Measurements from ENCODE around the gene BCL2L1.

The BCL2L1 gene

GRCh38 chr20:31617432-31618104 is 105.1 kb downstream of the BCL2L1 start:
- ATAC-seq: no peak
- no peak for TF ChIP-seq CSDC2 (CRISPR knock-in tag; IDR thresholded peaks at IDR 0.05)
- no peak for TF ChIP-seq ARNTL (CRISPR knock-in tag; IDR thresholded peaks at IDR 0.05; ENCODE audit: borderline replicate concordance, low read depth)
- no peak for TF ChIP-seq OSR1 (CRISPR knock-in tag; IDR thresholded peaks at IDR 0.05)
- TF ChIP-seq ZNF8 (CRISPR knock-in tag; IDR thresholded peaks at IDR 0.05): no peak
- TF ChIP-seq, protein P1, sequence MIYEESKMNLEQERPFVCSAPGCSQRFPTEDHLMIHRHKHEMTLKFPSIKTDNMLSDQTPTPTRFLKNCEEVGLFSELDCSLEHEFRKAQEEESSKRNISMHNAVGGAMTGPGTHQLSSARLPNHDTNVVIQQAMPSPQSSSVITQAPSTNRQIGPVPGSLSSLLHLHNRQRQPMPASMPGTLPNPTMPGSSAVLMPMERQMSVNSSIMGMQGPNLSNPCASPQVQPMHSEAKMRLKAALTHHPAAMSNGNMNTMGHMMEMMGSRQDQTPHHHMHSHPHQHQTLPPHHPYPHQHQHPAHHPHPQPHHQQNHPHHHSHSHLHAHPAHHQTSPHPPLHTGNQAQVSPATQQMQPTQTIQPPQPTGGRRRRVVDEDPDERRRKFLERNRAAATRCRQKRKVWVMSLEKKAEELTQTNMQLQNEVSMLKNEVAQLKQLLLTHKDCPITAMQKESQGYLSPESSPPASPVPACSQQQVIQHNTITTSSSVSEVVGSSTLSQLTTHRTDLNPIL (CRISPR knock-in tag; IDR thresholded peaks at IDR 0.05; ENCODE audit: low read depth): no peak
- no peak for TF ChIP-seq BACH2 (CRISPR knock-in tag; IDR thresholded peaks at IDR 0.05; ENCODE audit: borderline replicate concordance)
- TF ChIP-seq SNAI2 (CRISPR knock-in tag; IDR thresholded peaks at IDR 0.05): no peak

DNA sequence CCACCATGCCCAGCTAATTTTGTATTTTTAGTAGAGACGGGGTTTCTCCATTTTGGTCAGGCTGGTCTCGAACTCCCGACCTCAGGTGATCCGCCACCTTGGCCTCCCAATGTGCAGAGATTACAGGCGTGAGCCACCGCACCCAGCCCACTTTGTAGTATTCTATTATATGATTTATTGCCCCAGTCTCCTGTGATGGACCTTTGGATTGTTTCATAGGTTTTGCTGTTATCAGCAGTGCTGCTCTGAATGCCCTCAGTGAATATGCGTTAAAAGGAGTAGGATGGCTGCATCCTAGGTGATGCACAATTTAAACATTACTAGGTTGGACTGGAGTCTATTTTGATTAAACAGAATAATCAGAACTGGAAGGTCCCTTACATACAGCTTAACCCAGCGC is 107.3 kb downstream of the BCL2L1 start:
- ATAC-seq: no peak
- TF ChIP-seq, protein P2, sequence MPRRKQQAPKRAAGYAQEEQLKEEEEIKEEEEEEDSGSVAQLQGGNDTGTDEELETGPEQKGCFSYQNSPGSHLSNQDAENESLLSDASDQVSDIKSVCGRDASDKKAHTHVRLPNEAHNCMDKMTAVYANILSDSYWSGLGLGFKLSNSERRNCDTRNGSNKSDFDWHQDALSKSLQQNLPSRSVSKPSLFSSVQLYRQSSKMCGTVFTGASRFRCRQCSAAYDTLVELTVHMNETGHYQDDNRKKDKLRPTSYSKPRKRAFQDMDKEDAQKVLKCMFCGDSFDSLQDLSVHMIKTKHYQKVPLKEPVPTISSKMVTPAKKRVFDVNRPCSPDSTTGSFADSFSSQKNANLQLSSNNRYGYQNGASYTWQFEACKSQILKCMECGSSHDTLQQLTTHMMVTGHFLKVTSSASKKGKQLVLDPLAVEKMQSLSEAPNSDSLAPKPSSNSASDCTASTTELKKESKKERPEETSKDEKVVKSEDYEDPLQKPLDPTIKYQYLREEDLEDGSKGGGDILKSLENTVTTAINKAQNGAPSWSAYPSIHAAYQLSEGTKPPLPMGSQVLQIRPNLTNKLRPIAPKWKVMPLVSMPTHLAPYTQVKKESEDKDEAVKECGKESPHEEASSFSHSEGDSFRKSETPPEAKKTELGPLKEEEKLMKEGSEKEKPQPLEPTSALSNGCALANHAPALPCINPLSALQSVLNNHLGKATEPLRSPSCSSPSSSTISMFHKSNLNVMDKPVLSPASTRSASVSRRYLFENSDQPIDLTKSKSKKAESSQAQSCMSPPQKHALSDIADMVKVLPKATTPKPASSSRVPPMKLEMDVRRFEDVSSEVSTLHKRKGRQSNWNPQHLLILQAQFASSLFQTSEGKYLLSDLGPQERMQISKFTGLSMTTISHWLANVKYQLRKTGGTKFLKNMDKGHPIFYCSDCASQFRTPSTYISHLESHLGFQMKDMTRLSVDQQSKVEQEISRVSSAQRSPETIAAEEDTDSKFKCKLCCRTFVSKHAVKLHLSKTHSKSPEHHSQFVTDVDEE (CRISPR knock-in tag; IDR thresholded peaks at IDR 0.05): no peak
- no peak for TF ChIP-seq ZNF70 (CRISPR knock-in tag; IDR thresholded peaks at IDR 0.05)
- no peak for TF ChIP-seq ARNTL (CRISPR knock-in tag; IDR thresholded peaks at IDR 0.05; ENCODE audit: borderline replicate concordance, low read depth)
- TF ChIP-seq ESRRG (CRISPR knock-in tag; IDR thresholded peaks at IDR 0.05): no peak
- no peak for TF ChIP-seq SNAI2 (CRISPR knock-in tag; IDR thresholded peaks at IDR 0.05)
- TF ChIP-seq, protein P3, sequence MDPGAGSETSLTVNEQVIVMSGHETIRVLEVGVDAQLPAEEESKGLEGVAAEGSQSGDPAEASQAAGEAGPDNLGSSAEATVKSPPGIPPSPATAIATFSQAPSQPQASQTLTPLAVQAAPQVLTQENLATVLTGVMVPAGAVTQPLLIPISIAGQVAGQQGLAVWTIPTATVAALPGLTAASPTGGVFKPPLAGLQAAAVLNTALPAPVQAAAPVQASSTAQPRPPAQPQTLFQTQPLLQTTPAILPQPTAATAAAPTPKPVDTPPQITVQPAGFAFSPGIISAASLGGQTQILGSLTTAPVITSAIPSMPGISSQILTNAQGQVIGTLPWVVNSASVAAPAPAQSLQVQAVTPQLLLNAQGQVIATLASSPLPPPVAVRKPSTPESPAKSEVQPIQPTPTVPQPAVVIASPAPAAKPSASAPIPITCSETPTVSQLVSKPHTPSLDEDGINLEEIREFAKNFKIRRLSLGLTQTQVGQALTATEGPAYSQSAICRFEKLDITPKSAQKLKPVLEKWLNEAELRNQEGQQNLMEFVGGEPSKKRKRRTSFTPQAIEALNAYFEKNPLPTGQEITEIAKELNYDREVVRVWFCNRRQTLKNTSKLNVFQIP (CRISPR knock-in tag; IDR thresholded peaks at IDR 0.05; ENCODE audit: borderline replicate concordance, low read depth): no peak
- no peak for TF ChIP-seq ZNF565 (CRISPR knock-in tag; conservative IDR thresholded peaks at IDR 0.05; ENCODE audit: low read depth)
- no peak for TF ChIP-seq ZFP3 (CRISPR knock-in tag; IDR thresholded peaks at IDR 0.05)
- TF ChIP-seq TCF4 (CRISPR knock-in tag; IDR thresholded peaks at IDR 0.05; ENCODE audit: borderline replicate concordance): no peak
- TF ChIP-seq ZC3H10 (CRISPR knock-in tag; IDR thresholded peaks at IDR 0.05): no peak

Data from SK-N-SH treated with all-trans-retinoic acid at 6 μM for 48 hours (cell line).